HL-60/S4 (cell line): ENCODE measurements around the gene PPIP5K1.
"Not testable (repeated sequence)": the region's sequence is repeated elsewhere in the genome, so short reads cannot be mapped to it uniquely, and the experiment has no call there.

Experiments
- in situ Hi-C: fragments of 300-500 bp; cut with MboI; formaldehyde crosslinking; loops from 2 replicates; pipeline ENCODE4 v1.14.3; 2022; ENCODE audit warnings: low sequenced_read_pairs

Gene PPIP5K1

DNA sequence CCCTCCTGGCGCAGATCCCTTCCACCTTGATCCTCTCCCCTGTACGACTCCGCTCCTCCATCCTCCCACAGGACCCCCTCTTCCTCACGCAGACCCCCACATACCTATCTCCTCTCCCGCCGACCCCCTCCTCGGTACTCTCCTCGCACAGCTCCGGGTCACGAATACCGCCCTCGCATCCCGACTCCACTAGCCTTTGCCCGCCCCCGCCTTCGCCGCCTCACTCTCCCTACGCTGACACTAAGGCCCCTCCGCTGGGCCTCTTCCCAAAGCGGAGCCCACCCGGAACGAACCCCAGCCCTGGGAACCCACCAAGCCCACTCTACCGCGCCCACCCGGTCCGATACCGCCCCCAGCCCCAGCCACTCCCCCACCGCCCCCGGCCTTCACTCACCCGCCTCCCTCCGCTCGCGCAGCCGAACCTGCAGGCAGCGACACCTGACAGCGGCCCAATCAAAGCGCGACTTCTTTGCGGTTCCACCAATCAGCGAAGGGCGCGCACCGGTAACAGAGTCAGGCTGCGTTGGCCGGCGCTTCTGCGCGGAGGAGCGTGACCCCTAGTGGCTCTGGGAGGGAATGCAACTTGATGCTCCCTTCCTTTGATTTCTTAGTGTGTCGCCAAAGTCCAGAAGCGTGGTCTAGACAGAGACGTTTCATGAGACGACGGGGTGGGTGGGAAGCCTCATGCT is at the start of gene PPIP5K1:
Gene PPIP5K1 (minus strand): TSS at position 431 of the 689 bp plus-strand sequence. CDS start 5,704 bp downstream, outside the sequence.
- in situ Hi-C loops = not testable (repeated sequence)

DNA sequence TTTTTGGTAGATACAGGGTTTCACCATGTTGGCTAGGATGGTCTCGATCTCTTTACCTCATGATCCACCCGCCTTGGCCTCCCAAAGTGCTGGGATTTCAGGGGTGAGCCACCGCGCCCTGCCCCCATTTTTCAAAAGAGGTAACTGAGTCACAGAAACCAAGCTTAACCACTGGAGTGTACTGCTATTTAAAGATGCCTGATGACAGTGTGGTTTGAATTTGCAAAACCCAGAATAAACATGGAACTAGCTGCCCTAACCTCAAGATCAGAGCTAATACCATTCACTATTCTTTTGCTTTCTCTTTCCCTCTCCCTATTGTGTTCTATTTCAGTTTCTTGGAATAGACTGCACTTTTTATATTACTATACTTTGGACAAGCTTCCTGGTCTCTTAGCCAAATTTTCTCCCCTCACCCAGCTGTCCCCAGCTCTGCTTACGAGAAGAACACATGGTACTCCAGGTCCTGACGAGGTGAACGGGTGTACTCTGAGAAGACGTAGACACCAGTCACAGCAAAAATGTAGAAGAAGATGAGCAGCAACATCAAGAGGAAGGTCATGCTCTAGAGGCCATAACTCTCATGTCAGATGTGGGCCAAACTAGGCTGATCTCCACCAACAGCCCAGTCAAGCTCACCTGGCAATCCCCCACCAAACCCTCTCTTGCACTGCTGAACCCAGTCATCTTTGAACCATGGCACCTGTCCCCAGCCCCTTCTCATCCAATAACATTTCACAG is 48.6 kb upstream of the PPIP5K1 start:
- in situ Hi-C loops = not testable (repeated sequence)

- in situ Hi-C loops = not testable (repeated sequence)
These were observed 36.9 kb upstream of the PPIP5K1 start for GRCh38 chr15:43626937-43627336.

DNA sequence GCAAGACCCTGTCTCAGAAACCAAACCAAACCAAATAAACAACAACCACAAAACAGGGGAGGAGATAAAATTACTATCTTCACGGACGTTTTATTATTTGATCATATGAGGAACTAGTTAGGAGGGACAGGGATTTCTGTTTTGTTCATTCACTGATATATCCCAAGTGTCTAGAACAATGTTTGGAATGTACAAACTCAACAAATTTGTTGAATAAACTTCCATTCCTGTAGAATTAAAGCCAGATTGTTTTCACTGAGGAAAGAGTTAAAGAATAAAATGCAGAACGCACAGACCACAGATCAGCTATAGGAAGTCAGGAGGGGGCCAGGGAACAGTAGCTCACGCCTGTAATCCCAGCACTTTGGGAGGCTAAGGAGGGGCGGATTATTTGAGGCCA is 35.1 kb upstream of the PPIP5K1 start:
- in situ Hi-C loops = no loop called here

- in situ Hi-C loops = not testable (repeated sequence)
These were observed 32.2 kb upstream of the PPIP5K1 start for GRCh38 chr15:43622068-43622799.

- in situ Hi-C loops = not testable (repeated sequence)
These were observed 28.7 kb upstream of the PPIP5K1 start, which contains the start of gene STRC for GRCh38 chr15:43618700-43619099. STRC (minus strand) TSS chr15:43618800; CDS start chr15:43618722, 78 bp downstream.

- in situ Hi-C loops = not testable (repeated sequence)
These were observed 27.7 kb upstream of the PPIP5K1 start for GRCh38 chr15:43617750-43618149.

GRCh38 chr15:43602233-43602632 is 12.2 kb upstream of the PPIP5K1 start:
- in situ Hi-C loops = not testable (repeated sequence)

DNA sequence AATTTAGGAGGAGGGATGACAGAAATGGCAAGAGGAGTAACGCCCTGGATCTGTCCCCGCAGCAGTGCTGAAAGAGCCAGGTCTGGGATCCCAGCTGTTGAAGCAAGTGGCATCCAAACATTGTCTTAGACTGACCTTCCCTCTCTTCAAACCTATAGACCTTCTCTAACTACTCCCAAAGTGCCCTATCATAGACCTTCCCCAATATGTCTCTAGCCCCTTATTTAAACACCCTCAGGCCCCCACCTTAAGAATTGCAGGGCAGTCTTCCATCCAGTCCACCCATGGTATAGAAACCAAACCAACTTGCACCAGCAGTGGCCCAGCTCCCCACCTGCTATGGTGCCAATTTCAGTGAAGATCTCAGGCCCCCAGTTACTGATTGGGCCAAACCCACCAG is 10.2 kb upstream of the PPIP5K1 start:
- in situ Hi-C loops = not testable (repeated sequence)

DNA sequence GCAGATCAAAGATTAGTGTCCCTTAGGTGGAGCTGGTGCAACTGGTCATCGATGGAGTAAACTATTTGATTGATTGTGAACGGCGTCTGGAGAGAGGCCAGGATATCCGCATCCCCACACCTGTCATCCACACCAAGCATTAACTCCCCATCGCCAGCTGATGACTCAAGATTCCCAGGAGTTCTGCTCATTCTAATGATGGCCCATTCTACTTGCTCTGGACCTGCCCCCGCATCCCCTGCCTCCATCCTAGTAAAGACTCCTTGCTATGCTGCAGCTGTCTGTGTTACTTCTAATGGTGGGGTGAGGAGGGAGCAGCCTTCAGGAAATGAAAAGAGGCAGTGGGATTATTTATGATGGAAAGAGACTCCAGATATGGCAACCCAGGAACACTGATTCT is 9.1 kb upstream of the PPIP5K1 start:
- in situ Hi-C loops = not testable (repeated sequence)

GRCh38 chr15:43593328-43594190 is 3.6 kb upstream of the PPIP5K1 start, which contains the start of gene CKMT1B:
CKMT1B (plus strand) TSS chr15:43594027; CDS start chr15:43594219, 192 bp downstream.
- in situ Hi-C loops = not testable (repeated sequence)

DNA sequence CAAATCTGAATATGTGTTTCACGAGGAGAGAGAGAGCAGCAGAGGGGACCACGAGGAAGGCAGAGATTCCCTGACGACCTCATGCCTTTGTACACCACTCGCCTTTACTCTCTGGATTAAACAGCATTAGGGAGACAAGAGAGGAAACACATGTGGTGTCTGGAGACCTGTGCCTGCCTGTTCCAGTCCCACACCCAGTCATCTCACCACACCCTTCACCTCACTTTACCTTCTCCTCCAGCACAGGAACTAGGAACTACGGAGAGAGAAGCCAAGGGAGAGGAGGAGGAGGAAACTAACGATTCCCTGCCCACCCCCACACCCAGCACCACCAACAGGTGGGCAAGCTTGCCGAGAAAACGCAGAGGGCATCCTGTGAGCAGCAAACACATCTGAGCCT is 2.8 kb upstream of the PPIP5K1 start:
- in situ Hi-C loops = not testable (repeated sequence)

DNA sequence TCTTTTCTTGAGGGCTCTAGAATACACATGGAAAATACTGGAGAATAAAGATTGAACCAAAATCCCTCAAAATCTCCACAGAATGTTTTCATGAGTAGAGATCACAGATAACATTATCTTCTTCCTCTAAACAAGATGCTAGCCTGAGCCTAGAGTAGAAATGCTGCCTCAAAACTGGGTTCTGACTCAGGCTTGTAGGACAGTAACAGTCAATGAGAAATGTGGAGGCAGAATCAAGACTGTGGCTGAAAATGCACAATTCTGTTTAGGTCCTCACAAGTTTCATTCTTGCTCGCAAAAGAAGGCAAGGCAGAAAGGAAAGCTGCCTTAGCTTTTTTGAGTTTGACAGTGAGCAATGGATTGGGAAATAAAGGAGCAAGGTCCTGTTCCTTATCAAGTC is 15.4 kb downstream of the PPIP5K1 start:
- in situ Hi-C loops = not testable (repeated sequence)

- in situ Hi-C loops = not testable (repeated sequence)
These were observed 23.4 kb downstream of the PPIP5K1 start for GRCh38 chr15:43566615-43567014.

DNA sequence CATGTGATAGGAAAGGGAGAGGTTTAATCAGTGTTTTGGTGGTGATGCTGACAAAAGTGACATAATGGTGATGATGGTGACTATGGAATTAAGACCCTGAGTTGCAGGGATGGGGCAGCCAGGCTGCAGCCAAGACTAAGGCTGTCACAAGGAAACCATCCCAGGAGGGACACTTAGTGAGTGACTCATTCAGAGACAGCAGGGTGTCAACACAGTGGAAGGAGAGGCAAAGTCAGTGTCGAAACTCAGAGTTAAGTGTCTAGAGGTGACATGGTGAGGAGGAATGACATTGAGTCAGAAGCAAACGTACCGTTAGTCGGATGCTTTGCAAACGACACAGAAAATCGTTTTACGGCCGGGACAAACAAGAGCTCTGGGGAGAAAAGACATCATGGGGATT is 26.2 kb downstream of the PPIP5K1 start:
- in situ Hi-C loops = not testable (repeated sequence)

DNA sequence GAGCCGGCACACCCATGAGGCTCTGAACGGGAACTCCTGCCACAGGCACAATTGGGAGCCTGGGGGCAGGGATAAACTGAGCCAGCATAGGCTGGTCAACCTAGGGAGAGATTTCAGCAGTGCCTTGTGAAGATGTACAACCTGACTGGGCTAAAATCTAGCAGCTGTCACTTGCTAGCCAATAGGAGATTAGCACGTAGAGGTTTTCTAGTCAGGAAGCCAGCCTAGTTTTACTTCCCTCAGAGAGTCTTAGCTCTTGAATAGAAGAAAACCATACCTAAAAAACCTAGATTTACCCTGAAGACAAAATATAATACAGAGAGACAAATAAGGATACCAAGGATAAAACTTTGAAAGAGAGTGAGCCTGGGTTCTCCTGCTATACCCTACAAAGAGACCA is 27.3 kb downstream of the PPIP5K1 start:
- in situ Hi-C loops = not testable (repeated sequence)

DNA sequence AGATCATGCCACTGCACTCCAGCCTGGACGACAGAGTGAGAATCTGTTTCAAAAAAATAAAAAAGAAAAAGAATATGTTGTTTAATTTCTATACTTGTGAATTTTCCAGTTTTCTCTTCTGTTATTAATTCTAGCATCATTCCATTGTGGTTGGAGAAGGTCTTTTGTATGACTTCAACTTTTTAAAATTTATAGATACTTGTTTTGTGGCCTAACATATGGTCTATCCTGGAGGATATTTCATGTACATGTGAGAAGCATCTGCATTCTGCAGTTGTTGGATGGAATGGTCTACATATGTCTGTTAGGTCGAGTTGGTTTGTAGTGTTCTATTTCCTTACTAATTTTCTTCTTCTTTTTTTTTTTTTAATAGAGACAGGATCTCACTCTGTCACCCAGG is 37.0 kb downstream of the PPIP5K1 start:
- in situ Hi-C loops = no loop called here

DNA sequence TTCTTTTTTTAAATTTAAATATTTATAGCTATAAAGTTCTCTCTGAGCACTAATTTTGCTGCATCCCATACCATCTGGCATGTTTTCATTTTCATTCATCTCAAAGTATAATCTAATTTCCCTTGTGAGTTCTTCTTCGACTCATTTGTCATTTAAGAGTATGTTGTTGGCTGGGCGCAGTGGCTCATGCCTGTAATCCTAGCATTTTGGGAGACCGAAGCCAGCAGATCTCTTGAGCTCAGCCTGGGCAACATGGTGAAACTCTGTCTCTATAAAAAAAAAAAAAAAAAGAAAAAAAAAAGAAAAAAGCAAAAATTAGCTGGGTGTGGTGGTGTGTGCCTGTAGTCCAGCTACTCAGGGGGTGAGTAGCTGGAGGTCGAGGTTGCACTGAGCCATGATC is 37.8 kb downstream of the PPIP5K1 start:
- in situ Hi-C loops = no loop called here

GRCh38 chr15:43550527-43551363 is 39.3 kb downstream of the PPIP5K1 start:
- in situ Hi-C loops = no loop called here

DNA sequence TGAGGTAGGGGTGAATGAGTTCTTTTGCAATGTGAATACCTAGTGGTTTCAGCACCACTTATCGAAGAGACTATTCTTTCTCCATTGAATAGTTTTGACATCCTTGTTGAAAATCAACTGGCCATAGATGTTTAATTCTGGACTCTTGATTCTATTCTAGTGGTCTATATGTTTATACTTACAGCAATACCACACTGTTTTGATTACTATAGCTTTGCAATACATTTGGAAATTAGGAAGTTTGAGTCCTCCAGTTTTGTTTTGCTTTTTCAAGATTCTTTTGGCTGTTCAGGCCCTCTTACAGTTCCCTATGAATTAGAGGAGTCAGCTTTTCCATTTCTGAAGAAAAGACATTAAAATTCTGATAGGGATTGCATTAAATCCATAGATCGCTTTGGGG is 42.5 kb downstream of the PPIP5K1 start:
- in situ Hi-C loops = no loop called here
